SK-N-MC (cell line): Measurements from ENCODE around the gene RFC3.

Experiments
- DNase-seq: peaks from one replicate; pipeline ENCODE4 v3.0.0-alpha.2; 2011; ENCODE audit warnings: low read depth, low spot score
- H3K27ac ChIP-seq: fragments of 200-600 bp; sonication (generic); 2 replicates; pipeline ENCODE4 v1.5.1; 2016; ENCODE audit warnings: mixed run types
- H3K36me3 ChIP-seq: fragments of 200-600 bp; sonication (generic); 2 replicates; pipeline ENCODE4 v1.6.1; 2017; ENCODE audit warnings: antibody characterized with exemption, low read length, mixed read lengths; ENCODE audit not compliant: insufficient read depth
- H3K4me3 ChIP-seq: fragments of 200-600 bp; sonication (generic); 2 replicates; pipeline ENCODE4 v1.5.1; 2016
- H3K9ac ChIP-seq: fragments of 200-600 bp; sonication (generic); 2 replicates; pipeline ENCODE4 v1.8.0; 2017; ENCODE audit warnings: mixed run types, mixed read lengths; ENCODE audit not compliant: insufficient read length
- H3K9me3 ChIP-seq: fragments of 200-600 bp; sonication (generic); 2 replicates; pipeline ENCODE4 v1.6.1; 2017; ENCODE audit warnings: low read depth, mild to moderate bottlenecking, antibody characterized with exemption, low read length, moderate library complexity, mixed read lengths
- EZH2 ChIP-seq: fragments of 200-600 bp; sonication (generic); IDR thresholded peaks from one replicate; pipeline ENCODE4 v1.6.1; 2017; ENCODE audit warnings: antibody characterized with exemption
- FOXP2 ChIP-seq: optimal IDR thresholded peaks from 2 replicates; pipeline ENCODE3; 2011; ENCODE audit warnings: mild to moderate bottlenecking, moderate library complexity; ENCODE audit not compliant: insufficient read depth; ENCODE audit errors: extremely low read length, control extremely low read depth
- POLR2AphosphoS5 ChIP-seq: IDR thresholded peaks from 2 replicates; pipeline ENCODE4 v1.6.1; 2012; ENCODE audit warnings: mild to moderate bottlenecking, low read depth, low read length, borderline replicate concordance

RFC3 gene

DNA sequence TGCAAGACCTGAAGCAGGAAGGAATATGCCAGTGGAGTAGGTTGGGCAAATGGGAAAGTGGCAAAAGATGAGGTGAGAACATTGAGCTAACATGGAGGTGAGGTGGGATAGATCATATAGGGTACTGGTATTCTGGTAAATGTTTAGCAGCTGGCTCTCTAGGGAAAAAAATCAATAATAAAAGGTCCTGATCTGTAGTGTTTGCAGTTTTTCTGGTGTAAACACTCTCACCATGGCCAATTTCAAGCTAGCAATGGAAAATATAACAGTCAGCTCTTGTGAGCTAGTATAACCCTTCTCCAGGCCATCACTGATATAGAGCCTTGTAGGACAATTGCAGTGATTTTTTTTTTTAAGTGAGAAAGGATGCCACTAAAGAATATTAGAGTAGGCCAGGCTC, 31.3 kb downstream of the RFC3 start:
- no peak overlapping the region for H3K4me3 ChIP-seq
- no peak overlapping the region for H3K27ac ChIP-seq
- DNase-seq: no peak
- H3K9ac ChIP-seq: no peak overlapping the region
- TF ChIP-seq EZH2: no peak
- TF ChIP-seq FOXP2: no peak
- TF ChIP-seq POLR2AphosphoS5: no peak
- H3K9me3 ChIP-seq: no peaks in the 10 kb centered on the region
- H3K36me3 ChIP-seq: peaks cover 36% of the 10 kb centered on the region

DNA sequence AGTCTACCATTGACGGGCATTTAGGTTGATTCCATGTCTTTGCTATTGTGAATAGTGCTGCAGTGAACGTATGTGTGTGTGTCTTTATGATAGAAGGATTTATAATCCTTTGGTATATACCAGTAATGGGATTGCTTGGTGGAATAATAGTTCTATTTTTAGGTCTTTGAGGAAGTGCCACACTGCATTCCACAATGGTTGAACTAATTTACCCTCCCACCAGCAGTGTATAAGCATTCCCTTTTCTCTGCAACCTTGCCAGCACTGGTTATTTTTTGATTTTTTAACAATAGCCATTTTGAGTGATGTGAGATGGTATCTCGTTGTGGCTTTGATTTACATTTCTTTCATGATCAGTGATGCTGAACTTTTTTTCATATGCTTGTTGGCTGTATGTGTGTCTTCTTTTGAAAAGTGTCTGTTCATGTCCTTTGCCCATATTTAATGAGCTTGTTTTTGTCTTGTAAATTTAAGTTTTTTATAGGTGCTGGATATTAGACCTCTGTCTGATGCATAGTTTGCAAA, 37.5 kb downstream of the RFC3 start:
- DNase-seq: no peak
- H3K9me3 ChIP-seq: no peaks in the 10 kb centered on the region
- peaks cover 10% of the 10 kb centered on the region; the same call in 1 of the 2 replicates for H3K36me3 ChIP-seq
- no peak overlapping the region for H3K27ac ChIP-seq
- H3K9ac ChIP-seq: no peak overlapping the region
- H3K4me3 ChIP-seq: no peak overlapping the region
- TF ChIP-seq FOXP2 (no peak), EZH2 (no peak), POLR2AphosphoS5 (no peak)

DNA sequence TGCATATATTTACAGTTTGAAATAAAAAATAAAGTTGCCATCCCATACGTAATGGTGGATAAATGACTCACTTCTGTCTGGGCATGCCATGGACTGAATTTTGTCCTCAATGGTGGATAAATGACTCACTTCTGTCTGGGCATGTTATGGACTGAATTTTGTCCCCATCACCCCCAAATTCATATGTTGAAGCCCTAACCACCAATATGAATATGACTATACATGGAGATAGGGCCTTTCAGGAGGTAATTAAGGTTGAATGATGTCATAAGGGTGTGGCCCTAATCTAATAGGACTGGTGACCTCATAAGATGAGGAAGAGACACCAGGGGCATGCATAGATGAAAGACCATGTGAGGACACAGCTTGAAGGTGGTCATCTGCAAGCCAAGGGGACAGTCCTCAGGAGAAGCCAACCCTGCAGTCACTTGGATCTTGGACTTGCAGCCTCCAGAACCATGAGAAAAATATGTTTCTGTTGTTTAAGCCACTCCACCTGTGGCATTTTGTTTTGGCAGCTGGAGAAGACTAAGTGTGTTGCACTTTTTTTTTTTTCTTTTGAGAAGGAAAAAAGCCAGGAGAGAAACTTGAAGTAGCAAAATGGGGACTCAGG, 41.8 kb downstream of the RFC3 start:
- DNase-seq: no peak

DNA sequence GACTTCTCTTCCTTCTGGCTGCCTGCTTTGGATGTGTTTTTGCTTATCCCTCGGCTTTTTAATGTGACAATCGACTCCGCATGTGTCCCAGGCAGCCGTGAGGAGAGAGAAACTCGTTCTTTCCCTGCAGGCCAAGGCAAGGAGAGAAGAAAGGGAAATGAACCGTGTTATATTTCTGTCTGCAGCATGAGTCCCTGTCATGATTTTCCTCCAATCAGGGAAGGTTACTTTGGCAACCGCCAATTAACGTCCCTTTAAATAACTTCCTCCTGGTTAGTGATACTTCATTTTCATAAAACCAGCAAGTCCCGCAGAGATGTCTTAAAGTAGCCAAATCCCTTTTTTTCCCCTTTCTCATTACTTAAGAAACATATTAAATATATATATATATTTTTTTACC, 42.6 kb downstream of the RFC3 start:
- no peak for DNase-seq
- H3K4me3 ChIP-seq: no peak overlapping the region
- no peak overlapping the region for H3K9ac ChIP-seq
- TF ChIP-seq POLR2AphosphoS5 (no peak), EZH2 (no peak), FOXP2 (no peak)
- no peaks in the 10 kb centered on the region for H3K9me3 ChIP-seq
- H3K27ac ChIP-seq: no peak overlapping the region
- H3K36me3 ChIP-seq: 0 out of 2 replicates have a peak, but pooled peaks cover 2% of the 10 kb centered on the region

More for the DNA sequence above, 41.8 kb downstream of the RFC3 start:
- Histone ChIP-seq H3K36me3 (0 out of 2 replicates have a peak, but pooled peaks cover 6% of the 10 kb centered on the region), H3K27ac (no peak overlapping the region), H3K4me3 (no peak overlapping the region), H3K9me3 (no peaks in the 10 kb centered on the region), H3K9ac (no peak overlapping the region)
- TF ChIP-seq FOXP2 (no peak), EZH2 (no peak), POLR2AphosphoS5 (no peak)

DNA sequence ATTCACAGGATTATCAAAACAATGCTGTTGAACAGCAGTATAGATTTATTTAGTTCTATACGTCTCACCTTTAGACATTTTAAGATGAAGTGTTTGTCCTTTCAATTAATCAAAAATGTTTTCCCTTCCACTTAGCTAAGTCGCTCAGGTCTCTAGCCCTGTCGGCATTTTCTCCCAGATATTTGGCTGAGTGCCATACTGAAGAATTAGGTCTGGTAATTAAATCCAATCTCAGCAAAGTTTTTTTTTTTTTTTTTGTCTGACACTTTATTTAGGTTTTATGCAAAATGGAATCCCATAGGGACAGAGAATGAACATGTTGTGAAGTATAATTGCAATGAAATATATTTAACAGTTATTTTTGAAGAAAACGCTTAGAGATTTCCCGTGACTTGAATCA, 44.1 kb downstream of the RFC3 start:
- H3K36me3 ChIP-seq: no peaks in the 10 kb centered on the region
- H3K9me3 ChIP-seq: no peaks in the 10 kb centered on the region
- no peak for TF ChIP-seq EZH2
- no peak for TF ChIP-seq POLR2AphosphoS5
- no peak for TF ChIP-seq FOXP2
- H3K27ac ChIP-seq: no peak overlapping the region
- no peak overlapping the region for H3K9ac ChIP-seq
- H3K4me3 ChIP-seq: no peak overlapping the region
- no peak for DNase-seq

DNA sequence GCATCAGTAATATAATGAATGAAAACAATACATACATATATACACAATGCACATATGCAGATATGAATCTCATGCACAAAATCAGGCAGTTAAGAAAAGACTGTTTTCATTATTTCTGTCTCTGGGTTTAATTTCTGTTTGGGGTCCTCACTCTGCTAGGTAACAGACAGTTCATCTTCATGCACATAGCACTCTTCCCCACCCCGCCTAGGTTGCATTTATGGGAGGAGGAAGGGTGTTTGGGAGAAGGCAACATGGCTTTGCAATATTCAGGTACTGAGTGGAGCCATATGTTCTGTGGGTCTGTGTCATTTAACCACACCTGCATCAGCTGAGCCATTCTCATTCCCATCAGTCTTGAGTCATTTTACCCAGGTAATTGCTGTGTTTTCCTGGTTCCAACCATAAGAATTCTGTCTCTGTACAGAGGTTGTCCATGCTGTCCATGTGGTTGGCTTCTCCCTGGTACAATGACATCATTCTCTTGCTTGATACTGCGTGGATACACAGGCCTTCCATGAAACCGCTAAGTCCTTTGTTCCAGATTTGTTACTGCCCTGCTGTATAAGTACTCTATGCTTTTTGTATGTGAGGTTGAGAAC, 45.3 kb downstream of the RFC3 start:
- Histone ChIP-seq H3K9ac (no peak overlapping the region), H3K36me3 (no peaks in the 10 kb centered on the region), H3K27ac (no peak overlapping the region), H3K4me3 (no peak overlapping the region), H3K9me3 (no peaks in the 10 kb centered on the region)
- DNase-seq: no peak
- TF ChIP-seq POLR2AphosphoS5 (no peak), EZH2 (no peak), FOXP2 (no peak)

DNA sequence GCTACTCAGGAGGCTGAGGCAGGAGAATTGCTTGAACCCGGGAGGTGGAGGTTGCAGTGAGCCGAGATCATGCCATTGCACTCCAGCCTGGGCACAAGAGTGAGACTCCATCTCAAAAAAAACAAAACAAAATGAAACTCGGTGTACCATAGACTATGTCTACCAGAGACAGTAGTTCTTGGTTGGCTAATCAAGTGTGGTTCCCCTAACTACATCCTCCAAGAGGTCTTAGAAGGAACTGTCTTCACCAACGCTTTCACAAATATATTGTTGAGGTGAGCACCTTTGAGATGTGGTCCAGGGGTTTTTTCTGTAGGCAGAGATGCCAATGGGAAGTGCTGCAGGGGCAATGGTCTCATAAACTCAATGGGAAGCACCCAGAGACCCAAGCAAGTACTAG, 48.0 kb downstream of the RFC3 start:
- Histone ChIP-seq H3K9ac (no peak overlapping the region), H3K9me3 (no peaks in the 10 kb centered on the region), H3K4me3 (no peak overlapping the region), H3K27ac (no peak overlapping the region), H3K36me3 (no peaks in the 10 kb centered on the region)
- DNase-seq: no peak
- no peak for TF ChIP-seq POLR2AphosphoS5
- TF ChIP-seq EZH2: no peak
- TF ChIP-seq FOXP2: no peak

DNA sequence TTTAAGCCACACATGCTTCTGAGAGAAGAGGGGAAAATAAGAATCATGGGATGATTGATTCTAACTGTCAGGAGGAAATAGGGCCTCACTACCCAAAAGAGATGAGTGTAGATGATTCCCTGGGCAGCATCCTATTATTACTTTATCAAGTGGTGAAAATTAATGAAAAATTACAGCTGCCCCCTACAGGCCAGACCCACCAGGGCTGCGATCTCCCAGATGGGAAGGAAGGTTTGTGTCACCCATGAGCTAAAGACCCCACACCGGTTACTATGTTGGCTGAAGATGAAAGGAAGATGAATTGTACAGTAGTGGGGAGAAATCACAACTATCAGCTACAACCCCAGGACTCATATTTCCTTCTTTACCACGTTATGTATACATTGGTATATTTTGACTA, 49.5 kb downstream of the RFC3 start:
- no peak overlapping the region for H3K27ac ChIP-seq
- H3K4me3 ChIP-seq: no peak overlapping the region
- no peak for DNase-seq
- no peaks in the 10 kb centered on the region for H3K36me3 ChIP-seq
- H3K9ac ChIP-seq: no peak overlapping the region
- TF ChIP-seq POLR2AphosphoS5: no peak
- no peak for TF ChIP-seq FOXP2
- TF ChIP-seq EZH2: no peak
- no peaks in the 10 kb centered on the region for H3K9me3 ChIP-seq

DNA sequence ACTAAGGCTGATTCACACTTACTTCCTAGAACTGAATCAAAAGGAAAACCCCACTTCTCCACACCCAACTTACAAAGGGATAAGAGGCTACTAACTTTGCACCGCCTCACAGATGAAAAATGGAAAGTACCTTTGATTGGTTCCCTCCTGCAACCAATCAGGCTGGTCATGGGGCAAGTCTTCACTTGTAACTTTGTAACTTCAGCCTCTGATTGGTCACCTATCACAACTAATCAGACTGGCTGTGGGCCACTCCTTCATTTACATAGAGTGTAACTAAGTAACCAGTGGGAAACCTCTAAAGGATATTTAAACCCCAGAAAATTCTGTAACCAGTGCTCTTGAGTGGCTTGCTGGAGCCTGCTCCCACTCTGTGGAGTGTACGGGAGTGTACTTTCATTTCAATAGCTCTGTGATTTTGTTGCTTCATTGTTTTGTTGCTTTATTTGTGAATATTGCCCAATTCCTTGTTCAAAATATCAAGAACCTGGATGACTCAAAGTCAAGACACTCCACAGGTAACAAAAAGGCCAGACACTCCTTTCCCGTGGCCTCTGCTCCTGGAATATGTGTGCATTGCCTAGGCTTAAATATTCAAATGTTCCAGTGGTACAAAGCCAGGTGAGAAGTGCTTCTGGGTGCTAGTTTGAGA, 50.5 kb downstream of the RFC3 start:
- no peaks in the 10 kb centered on the region for H3K9me3 ChIP-seq
- H3K4me3 ChIP-seq: no peak overlapping the region
- no peaks in the 10 kb centered on the region for H3K36me3 ChIP-seq
- H3K27ac ChIP-seq: no peak overlapping the region
- H3K9ac ChIP-seq: no peak overlapping the region
- TF ChIP-seq FOXP2: no peak
- no peak for DNase-seq

DNA sequence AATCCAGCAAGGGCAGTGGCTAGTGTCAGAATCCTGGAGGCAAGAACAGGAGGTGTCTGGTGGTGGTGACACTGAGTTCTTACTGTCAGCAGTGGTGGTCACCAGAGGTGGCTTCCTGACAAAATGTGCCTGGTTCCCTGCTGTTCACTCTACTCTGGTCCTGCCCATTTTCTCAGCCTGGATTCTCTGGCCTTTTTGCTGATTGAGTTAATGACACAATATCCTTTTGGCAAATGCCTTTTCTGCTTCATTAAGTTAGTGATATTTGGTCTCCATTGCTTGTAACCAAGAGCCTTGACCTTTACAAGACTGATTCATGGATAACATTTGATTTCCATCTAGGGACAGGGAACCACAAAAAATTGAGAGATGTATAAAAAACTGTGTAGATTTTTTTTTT, 51.1 kb downstream of the RFC3 start:
- TF ChIP-seq FOXP2 (no peak), POLR2AphosphoS5 (no peak), EZH2 (no peak)
- H3K9ac ChIP-seq: no peak overlapping the region
- DNase-seq: no peak
- no peak overlapping the region for H3K27ac ChIP-seq
- H3K4me3 ChIP-seq: no peak overlapping the region
- H3K36me3 ChIP-seq: no peaks in the 10 kb centered on the region
- no peaks in the 10 kb centered on the region for H3K9me3 ChIP-seq
